Naive B cell (primary cell): Measurements from ENCODE around the gene CMIP. TPM values are rescaled to one million over a fixed set of nuclear protein-coding genes. Genes with fewer than 3 reads are reported as not detected.
"Not testable (repeated sequence)": the region's sequence is repeated elsewhere in the genome, so short reads cannot be mapped to it uniquely, and the experiment has no call there.

Experiments used
- ATAC-seq, 2 donors: fragments of 150-1000 bp; cut with Tn5 transposase; 2 replicates each; pipeline ENCODE4 v1.10.0; 2021; ENCODE audit warnings: low read depth in 2 of 2, mild to moderate bottlenecking in 2 of 2, moderate library complexity in 2 of 2
- DNase-seq: peaks from one replicate; pipeline ENCODE4 v3.0.0; 2022
- H3K27ac Mint-ChIP-seq, 6 donors: one replicate each; pipeline ENCODE4 v1.8.0; 2020 to 2022; ENCODE audit warnings: mild to moderate bottlenecking in 6 of 6, mixed read lengths in 6 of 6, moderate library complexity in 5 of 6, inconsistent platforms in 2 of 6
- H3K27me3 Mint-ChIP-seq, 3 donors: one replicate each; pipeline ENCODE4 v1.8.0; 2021 to 2022; ENCODE audit warnings: mixed read lengths in 3 of 3, mild to moderate bottlenecking in 1 of 3
- H3K36me3 Mint-ChIP-seq, 2 donors: one replicate each; pipeline ENCODE4 v1.8.0; 2020 to 2022; ENCODE audit warnings: mixed read lengths in 2 of 2, inconsistent platforms in 1 of 2, mild to moderate bottlenecking in 1 of 2
- H3K4me1 Mint-ChIP-seq, 3 donors: one replicate each; pipeline ENCODE4 v1.8.0; 2020 to 2022; ENCODE audit warnings: mixed read lengths in 3 of 3, inconsistent platforms in 1 of 3, mild to moderate bottlenecking in 1 of 3, moderate library complexity in 1 of 3
- H3K4me3 Mint-ChIP-seq, 8 donors: one replicate each; pipeline ENCODE4 v1.8.0; 2020 to 2022; ENCODE audit warnings: mild to moderate bottlenecking in 8 of 8, mixed read lengths in 8 of 8, moderate library complexity in 8 of 8, inconsistent platforms in 2 of 8
- H3K9me3 Mint-ChIP-seq, 7 donors: one replicate each; pipeline ENCODE4 v1.8.0; 2020 to 2022; ENCODE audit warnings: mixed read lengths in 7 of 7, mild to moderate bottlenecking in 5 of 7, inconsistent platforms in 2 of 7, moderate library complexity in 1 of 7
- polyA plus RNA-seq, 6 donors: library from polyadenylated mRNA; unstranded; fragments of 300-500 nt; fragmentation: Illumina TruSeq; gene quantifications; one replicate each; pipeline ENCODE4 v1.2.3, GENCODE V29; 2021; ENCODE audit warnings: low read depth in 6 of 6

The CMIP gene
- polyA plus RNA-seq, 6 donors from 2014 or later: 0.61 to 2.5 (median 1.3) TPM

GRCh38 chr16:81573533-81574020, 129.0 kb downstream of the CMIP start:
- DNase-seq (no peak), ATAC-seq (no peak)
- H3K4me3 Mint-ChIP-seq: no peak overlapping the region
- no peaks in the 10 kb centered on the region for H3K9me3 Mint-ChIP-seq
- no peaks in the 10 kb centered on the region for H3K36me3 Mint-ChIP-seq
- H3K4me1 Mint-ChIP-seq: peaks cover 18 to 36% (median 35%) of the 10 kb centered on the region in 3 donors
- peak overlapping the region in 1 of 6 donors; percentile 74 for H3K27ac Mint-ChIP-seq
- H3K27me3 Mint-ChIP-seq: no peaks in the 10 kb centered on the region

DNA sequence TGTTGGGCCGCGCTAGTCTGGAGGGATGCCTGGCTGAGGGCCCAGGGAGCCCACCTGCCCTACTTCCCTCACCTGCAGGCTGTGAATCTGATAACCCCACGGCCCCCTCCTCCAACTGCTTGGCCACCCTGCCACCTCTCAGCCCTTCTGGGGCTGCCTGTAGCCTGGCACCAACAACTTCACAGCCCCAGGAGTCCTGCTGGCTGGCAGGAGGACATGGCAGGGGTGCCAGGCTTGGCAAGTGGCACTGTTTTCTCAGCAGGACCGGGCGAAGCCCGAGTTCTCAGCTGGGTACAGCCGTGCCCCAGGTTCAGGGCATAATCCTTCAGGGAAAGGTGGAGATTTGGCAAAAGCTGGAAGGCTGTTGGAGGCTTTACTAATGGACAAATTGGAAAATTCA, 129.6 kb downstream of the CMIP start:
- peaks cover 12 to 35% (median 29%) of the 10 kb centered on the region in 3 donors for H3K4me1 Mint-ChIP-seq
- H3K9me3 Mint-ChIP-seq: no peaks in the 10 kb centered on the region
- ATAC-seq (no peak), DNase-seq (no peak)
- H3K27ac Mint-ChIP-seq: no peak overlapping the region
- H3K27me3 Mint-ChIP-seq: no peaks in the 10 kb centered on the region
- no peak overlapping the region for H3K4me3 Mint-ChIP-seq
- H3K36me3 Mint-ChIP-seq: no peaks in the 10 kb centered on the region

- no peaks in the 10 kb centered on the region for H3K36me3 Mint-ChIP-seq
- no peaks in the 10 kb centered on the region for H3K27me3 Mint-ChIP-seq
- H3K9me3 Mint-ChIP-seq: no peaks in the 10 kb centered on the region
- H3K4me3 Mint-ChIP-seq: no peak overlapping the region
- H3K4me1 Mint-ChIP-seq: peaks cover 9 to 32% (median 21%) of the 10 kb centered on the region in 3 donors
- H3K27ac Mint-ChIP-seq: peak overlapping the region in 2 of 6 donors; percentile 20 to 57
- ATAC-seq (no peak), DNase-seq (no peak)
These were observed 130.7 kb downstream of the CMIP start for GRCh38 chr16:81575307-81575706.

DNA sequence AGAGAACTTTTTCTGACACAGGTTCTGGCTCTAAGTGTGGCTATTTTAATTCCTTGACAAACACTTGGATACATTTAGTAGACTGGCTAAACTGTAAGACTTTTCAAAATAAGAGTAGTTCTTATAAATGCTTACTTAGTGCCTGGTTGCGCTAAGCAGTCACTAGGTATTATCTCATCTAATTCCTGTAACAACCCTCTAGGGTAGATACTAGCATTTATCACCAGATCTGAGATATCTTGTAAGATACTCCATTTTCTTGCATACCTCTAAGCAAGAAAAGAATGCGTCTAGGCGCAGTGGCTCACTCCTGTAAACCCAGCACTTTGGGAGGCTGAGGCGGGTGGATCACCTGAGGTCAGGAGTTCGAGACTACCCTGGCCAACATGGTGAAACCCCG, 131.2 kb downstream of the CMIP start:
- Mint-ChIP-seq H3K4me3 (no peak overlapping the region), H3K36me3 (no peaks in the 10 kb centered on the region), H3K9me3 (no peaks in the 10 kb centered on the region)

DNA sequence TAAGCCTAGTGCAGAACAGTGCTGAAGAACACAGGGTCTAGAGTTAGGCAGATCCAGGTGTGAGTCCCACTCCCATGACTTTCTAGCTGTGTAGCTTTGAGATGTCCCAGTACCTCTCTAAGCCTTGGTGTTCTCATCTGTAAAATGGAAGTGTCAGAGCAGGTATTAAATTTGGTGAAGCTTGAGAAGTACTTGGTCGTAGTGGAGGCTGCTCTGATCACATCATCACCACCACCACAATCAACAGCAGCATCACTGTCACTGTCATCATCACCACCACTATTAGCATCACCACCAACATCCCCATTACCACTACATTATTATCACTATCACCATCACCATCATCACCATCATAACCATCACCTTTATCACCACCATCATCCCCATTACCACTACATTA, 132.1 kb downstream of the CMIP start:
- ATAC-seq (no peak), DNase-seq (no peak)
- H3K27me3 Mint-ChIP-seq: no peaks in the 10 kb centered on the region
- no peak overlapping the region for H3K27ac Mint-ChIP-seq
- H3K4me1 Mint-ChIP-seq: peaks cover 14 to 26% (median 22%) of the 10 kb centered on the region in 3 donors
- no peaks in the 10 kb centered on the region for H3K36me3 Mint-ChIP-seq
- H3K9me3 Mint-ChIP-seq: no peaks in the 10 kb centered on the region
- H3K4me3 Mint-ChIP-seq: no peak overlapping the region

More for the DNA sequence above, 131.2 kb downstream of the CMIP start:
- Mint-ChIP-seq H3K27ac (peak overlapping the region in 2 of 6 donors; percentile 57 to 65), H3K27me3 (no peaks in the 10 kb centered on the region), H3K4me1 (peaks cover 12 to 32% (median 20%) of the 10 kb centered on the region in 3 donors)
- ATAC-seq: no peak
- DNase-seq: no peak

- not testable (repeated sequence) for H3K9me3 Mint-ChIP-seq, H3K4me3 Mint-ChIP-seq, ATAC-seq, H3K27me3 Mint-ChIP-seq, H3K36me3 Mint-ChIP-seq, H3K27ac Mint-ChIP-seq, DNase-seq
- peaks cover 14 to 20% (median 16%) of the 10 kb centered on the region in 3 donors for H3K4me1 Mint-ChIP-seq
These were observed 132.7 kb downstream of the CMIP start for GRCh38 chr16:81577272-81577671.

DNA sequence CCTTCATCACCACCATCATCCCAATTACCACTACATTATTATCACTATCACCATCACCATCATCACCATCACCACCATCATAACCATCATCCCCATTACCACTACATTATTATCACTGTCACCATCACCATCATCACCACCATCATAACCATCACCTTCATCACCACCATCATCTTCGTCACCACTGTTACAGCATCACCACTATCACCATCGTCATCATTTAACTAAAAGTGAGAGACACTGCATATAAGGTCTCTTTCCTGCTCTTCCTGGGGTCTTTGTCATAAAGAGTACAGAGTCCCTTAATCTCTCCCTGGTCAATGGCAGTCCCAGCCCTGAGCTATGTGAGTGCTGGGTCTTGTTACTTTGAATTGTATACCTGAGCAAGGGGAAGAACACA, 133.5 kb downstream of the CMIP start:
- DNase-seq: no peak

DNA sequence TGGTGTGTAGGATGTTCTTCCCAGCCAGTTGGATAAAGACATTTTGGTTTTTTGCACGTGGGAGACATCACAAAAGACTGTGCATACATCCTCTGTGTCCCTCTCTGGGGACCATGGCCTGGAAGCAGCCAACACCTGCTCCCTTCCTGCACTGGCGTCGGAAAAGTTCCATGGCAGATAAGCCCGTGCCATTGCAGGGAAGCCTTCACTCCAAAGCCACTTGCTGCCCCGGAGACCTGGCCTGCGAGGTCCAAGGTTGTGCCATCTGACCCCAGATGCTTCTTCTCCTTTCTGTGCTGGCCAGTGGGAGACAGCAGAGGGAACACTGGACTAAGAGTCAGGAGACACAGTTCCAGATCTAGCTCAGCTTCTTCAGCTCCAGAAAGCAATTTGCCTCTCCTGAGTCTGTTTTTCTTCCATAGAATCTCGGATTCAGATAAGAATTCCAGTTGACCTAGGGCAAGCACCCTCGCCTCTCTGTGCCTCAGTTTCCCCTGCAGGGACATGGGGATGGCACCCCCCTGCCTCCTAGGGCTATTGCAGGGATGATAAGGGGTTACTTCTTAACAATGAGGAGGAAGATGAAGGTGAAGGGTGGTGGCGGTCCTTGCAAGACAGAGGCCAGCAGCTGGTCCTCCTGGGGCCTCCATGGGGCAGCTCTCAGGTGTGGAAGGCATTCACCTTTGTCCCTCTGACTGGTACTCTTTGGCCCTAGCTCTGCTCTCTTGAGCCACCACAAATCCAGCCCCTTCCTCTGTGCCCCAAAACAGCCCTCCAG, 134.2 kb downstream of the CMIP start:
- H3K36me3 Mint-ChIP-seq: no peaks in the 10 kb centered on the region
- peak overlapping the region in 1 of 8 donors; percentile 2 for H3K4me3 Mint-ChIP-seq
- H3K27me3 Mint-ChIP-seq: no peaks in the 10 kb centered on the region
- H3K4me1 Mint-ChIP-seq: peaks cover 15 to 17% (median 16%) of the 10 kb centered on the region in 3 donors
- peak overlapping the region in 2 of 6 donors; percentile 76 to 81 for H3K27ac Mint-ChIP-seq
- H3K9me3 Mint-ChIP-seq: no peaks in the 10 kb centered on the region
- ATAC-seq (no peak), DNase-seq (no peak)

More for the DNA sequence above, 133.5 kb downstream of the CMIP start:
- no peaks in the 10 kb centered on the region for H3K9me3 Mint-ChIP-seq
- no peaks in the 10 kb centered on the region for H3K27me3 Mint-ChIP-seq
- H3K36me3 Mint-ChIP-seq: no peaks in the 10 kb centered on the region
- ATAC-seq: no peak
- H3K4me3 Mint-ChIP-seq: no peak overlapping the region
- H3K27ac Mint-ChIP-seq: no peak overlapping the region
- peaks cover 12 to 13% (median 13%) of the 10 kb centered on the region in 3 donors for H3K4me1 Mint-ChIP-seq

GRCh38 chr16:81581107-81581506, 136.5 kb downstream of the CMIP start:
- ATAC-seq: no peak
- Mint-ChIP-seq H3K27me3 (no peaks in the 10 kb centered on the region), H3K27ac (peak overlapping the region in 3 of 6 donors; percentile 2 to 49 (median 3))

GRCh38 chr16:81582655-81583441, 138.2 kb downstream of the CMIP start:
- H3K9me3 Mint-ChIP-seq: no peaks in the 10 kb centered on the region
- H3K4me3 Mint-ChIP-seq: peak overlapping the region in 1 of 8 donors; percentile 29
- ATAC-seq: no peak
- DNase-seq: no peak
- peaks cover 24 to 32% (median 31%) of the 10 kb centered on the region in 3 donors for H3K4me1 Mint-ChIP-seq
- peaks cover 0 to 5% of the 10 kb centered on the region in 2 donors for H3K36me3 Mint-ChIP-seq
- H3K27me3 Mint-ChIP-seq: no peaks in the 10 kb centered on the region
- peak overlapping the region in 3 of 6 donors; percentile 2 to 34 (median 23) for H3K27ac Mint-ChIP-seq

More at GRCh38 chr16:81581107-81581506, 136.5 kb downstream of the CMIP start:
- Mint-ChIP-seq H3K4me3 (peak overlapping the region in 1 of 8 donors; percentile 22), H3K4me1 (peaks cover 20 to 26% (median 23%) of the 10 kb centered on the region in 3 donors), H3K36me3 (peaks cover 0 to 5% of the 10 kb centered on the region in 2 donors), H3K9me3 (no peaks in the 10 kb centered on the region)
- no peak for DNase-seq

GRCh38 chr16:81583893-81584631, 139.5 kb downstream of the CMIP start:
- Mint-ChIP-seq H3K27ac (peak overlapping the region in 3 of 6 donors; percentile 47 to 80 (median 79)), H3K27me3 (no peaks in the 10 kb centered on the region), H3K36me3 (peaks cover 5 to 10% of the 10 kb centered on the region in 2 donors), H3K4me3 (no peak overlapping the region), H3K9me3 (no peaks in the 10 kb centered on the region), H3K4me1 (peaks cover 32 to 42% (median 37%) of the 10 kb centered on the region in 3 donors)
- DNase-seq: no peak
- no peak for ATAC-seq

- peaks cover 5 to 13% of the 10 kb centered on the region in 2 donors for H3K36me3 Mint-ChIP-seq
- peaks cover 35 to 54% (median 36%) of the 10 kb centered on the region in 3 donors for H3K4me1 Mint-ChIP-seq
- no peak for DNase-seq
- ATAC-seq: no peak
- peak overlapping the region in 2 of 8 donors; percentile 32 to 44 for H3K4me3 Mint-ChIP-seq
- no peaks in the 10 kb centered on the region for H3K27me3 Mint-ChIP-seq
- H3K27ac Mint-ChIP-seq: peak overlapping the region in 4 of 6 donors; percentile 15 to 84 (median 58)
- no peaks in the 10 kb centered on the region for H3K9me3 Mint-ChIP-seq
These were observed 141.2 kb downstream of the CMIP start for GRCh38 chr16:81585785-81586184.

- ATAC-seq (no peak), DNase-seq (no peak)
- H3K36me3 Mint-ChIP-seq: peaks cover 5 to 13% of the 10 kb centered on the region in 2 donors
- peaks cover 40 to 57% (median 41%) of the 10 kb centered on the region in 3 donors for H3K4me1 Mint-ChIP-seq
- peak overlapping the region in 1 of 8 donors; percentile 67 for H3K4me3 Mint-ChIP-seq
- no peaks in the 10 kb centered on the region for H3K9me3 Mint-ChIP-seq
- H3K27me3 Mint-ChIP-seq: no peaks in the 10 kb centered on the region
- peak overlapping the region in 1 of 6 donors; percentile 41 for H3K27ac Mint-ChIP-seq
These were observed 141.8 kb downstream of the CMIP start for GRCh38 chr16:81586417-81586816.
